Psoas muscle (tissue), 8 donors: ENCODE measurements around the gene LMNTD2. TPM values are rescaled to one million over a fixed set of nuclear protein-coding genes. Genes with fewer than 3 reads are reported as not detected.

ENCODE experiments used
- ATAC-seq, 4 donors: fragments of 200-7000 bp; cut with Tn5 transposase; one replicate each; pipeline ENCODE4 v1.9.1; 2020; ENCODE audit warnings: moderate library complexity in 3 of 4, mild to moderate bottlenecking in 2 of 4
- DNase-seq, 2 donors: peaks; one replicate each; pipeline ENCODE4 v3.0.0-alpha.2; 2020
- H3K27ac ChIP-seq: fragments of 200-600 bp; one replicate; pipeline ENCODE4 v1.8.0; 2022
- H3K27me3 ChIP-seq, 3 donors: fragments of 200-600 bp in 1 of 3; one replicate each; pipeline versions ENCODE4 v1.6.1 to v1.8.0; 2013 to 2022; ENCODE audit warnings: low read length in 2 of 3, mild to moderate bottlenecking in 2 of 3, moderate library complexity in 1 of 3; ENCODE audit not compliant: insufficient read depth in 3 of 3
- H3K36me3 ChIP-seq, 2 donors: fragments of 200-600 bp in 1 of 2; one replicate each; pipeline versions ENCODE4 v1.6.1 to v1.8.0; 2013 to 2022; ENCODE audit warnings: low read depth in 1 of 2, mild to moderate bottlenecking in 1 of 2, moderate library complexity in 1 of 2; ENCODE audit not compliant: insufficient read depth in 1 of 2
- H3K4me1 ChIP-seq: fragments of 200-600 bp; one replicate; pipeline ENCODE4 v1.8.0; 2022
- H3K4me3 ChIP-seq: fragments of 200-600 bp; one replicate; pipeline ENCODE4 v1.8.0; 2022; ENCODE audit warnings: mild to moderate bottlenecking
- H3K9me3 ChIP-seq: fragments of 200-600 bp; one replicate; pipeline ENCODE4 v1.8.0; 2022
- WGBS, 3 donors: extraction: QIAGEN DNeasy Blood & Tissue Kit; methylation state at CpG; one replicate each; pipeline versions ENCODE4 v1.1.6 to v1.1.7; 2013; 5-methylcytosine and 5-hydroxymethylcytosine counted together
- intact Hi-C, 2 donors: fragments of 100-400 bp; cut with DNase I; formaldehyde crosslinking; loops; one replicate each; pipeline versions ENCODE4 v1.11.0 to v1.14.2; 2022
- polyA plus RNA-seq, 3 donors: library from polyadenylated mRNA; stranded (reverse); fragments of 200-250 nt; gene quantifications; one replicate each; pipeline ENCODE4 v1.2.3, GENCODE V29; 2013
- total RNA-seq, 4 donors: library from RNA; stranded (reverse); fragmentation: NEBNext Ultra II Directional in 2 of 4; extraction: Animal tissue kit (Norgen Biotek cat#: 25700) in 2 of 4; gene quantifications; one replicate each; pipeline versions ENCODE4 v1.2.1 to v1.2.4, GENCODE V29; 2021 to 2023
- TF ChIP-seq, protein P1 (sequence below): fragments of 200-600 bp; IDR thresholded peaks from one replicate; pipeline ENCODE4 v1.8.0; 2022; ENCODE audit warnings: antibody characterized with exemption
- donor health status: healthy with polysubstance abuse.
- donor health status: DM: no; HTN: no; CAD: no; lungs with moderate emphysema.
- donor health status: Bipolar disorder and iron deficiency.
- donor health status: healthy.
- donor health status: DM: yes; HTN: yes; CAD: no.
- donor health status: DM: no; HTN: no; CAD: no.
- donor health status: DM: no; HTN: no; CAD: no.
- donor health status: DM: yes; HTN: yes; CAD: no.

LMNTD2 gene
- total and polyA plus RNA-seq, 7 donors, result 0.04 to 0.27 (median 0.12) TPM; not detected in 2

DNA sequence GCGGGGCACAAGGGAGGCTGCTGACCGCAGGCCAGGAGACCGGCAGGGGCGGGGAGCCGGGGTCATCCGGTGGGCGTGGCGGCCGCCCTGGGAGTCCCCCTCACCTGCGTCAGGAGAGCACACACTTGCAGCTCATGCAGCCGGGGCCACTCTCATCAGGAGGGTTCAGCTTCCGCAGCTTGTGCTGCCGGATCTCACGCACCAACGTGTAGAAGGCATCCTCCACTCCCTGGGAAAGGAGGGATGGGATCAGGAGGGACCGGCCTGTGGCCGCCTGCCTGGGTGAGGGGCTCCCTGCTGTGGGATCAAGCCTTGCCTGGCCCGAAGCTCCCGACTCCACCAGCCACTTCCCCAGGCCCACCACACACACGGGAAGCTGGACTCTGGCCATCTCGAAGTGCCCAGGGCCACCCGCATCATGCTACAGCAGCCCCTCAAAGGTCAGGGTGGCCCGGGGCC, 28.0 kb downstream of the LMNTD2 start:
- Histone ChIP-seq H3K4me1 (peaks cover 40% of the 10 kb centered on the region), H3K9me3 (no peaks in the 10 kb centered on the region), H3K27me3 (peaks cover 0 to 7% (median 0%) of the 10 kb centered on the region in 3 donors), H3K27ac (no peak overlapping the region), H3K36me3 (peaks cover 0 to 29% of the 10 kb centered on the region in 2 donors), H3K4me3 (no peak overlapping the region)
- WGBS, 3 donors, result 74 to 84% (median 82%) methylated on average over 22 to 23 of the region's 23 CpGs
- ATAC-seq (no peak), DNase-seq (peak in 1 of 2 donors; percentile 52)
- TF ChIP-seq, protein P1, sequence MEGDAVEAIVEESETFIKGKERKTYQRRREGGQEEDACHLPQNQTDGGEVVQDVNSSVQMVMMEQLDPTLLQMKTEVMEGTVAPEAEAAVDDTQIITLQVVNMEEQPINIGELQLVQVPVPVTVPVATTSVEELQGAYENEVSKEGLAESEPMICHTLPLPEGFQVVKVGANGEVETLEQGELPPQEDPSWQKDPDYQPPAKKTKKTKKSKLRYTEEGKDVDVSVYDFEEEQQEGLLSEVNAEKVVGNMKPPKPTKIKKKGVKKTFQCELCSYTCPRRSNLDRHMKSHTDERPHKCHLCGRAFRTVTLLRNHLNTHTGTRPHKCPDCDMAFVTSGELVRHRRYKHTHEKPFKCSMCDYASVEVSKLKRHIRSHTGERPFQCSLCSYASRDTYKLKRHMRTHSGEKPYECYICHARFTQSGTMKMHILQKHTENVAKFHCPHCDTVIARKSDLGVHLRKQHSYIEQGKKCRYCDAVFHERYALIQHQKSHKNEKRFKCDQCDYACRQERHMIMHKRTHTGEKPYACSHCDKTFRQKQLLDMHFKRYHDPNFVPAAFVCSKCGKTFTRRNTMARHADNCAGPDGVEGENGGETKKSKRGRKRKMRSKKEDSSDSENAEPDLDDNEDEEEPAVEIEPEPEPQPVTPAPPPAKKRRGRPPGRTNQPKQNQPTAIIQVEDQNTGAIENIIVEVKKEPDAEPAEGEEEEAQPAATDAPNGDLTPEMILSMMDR, result no peak
- intact Hi-C loops, result no loop called here

DNA sequence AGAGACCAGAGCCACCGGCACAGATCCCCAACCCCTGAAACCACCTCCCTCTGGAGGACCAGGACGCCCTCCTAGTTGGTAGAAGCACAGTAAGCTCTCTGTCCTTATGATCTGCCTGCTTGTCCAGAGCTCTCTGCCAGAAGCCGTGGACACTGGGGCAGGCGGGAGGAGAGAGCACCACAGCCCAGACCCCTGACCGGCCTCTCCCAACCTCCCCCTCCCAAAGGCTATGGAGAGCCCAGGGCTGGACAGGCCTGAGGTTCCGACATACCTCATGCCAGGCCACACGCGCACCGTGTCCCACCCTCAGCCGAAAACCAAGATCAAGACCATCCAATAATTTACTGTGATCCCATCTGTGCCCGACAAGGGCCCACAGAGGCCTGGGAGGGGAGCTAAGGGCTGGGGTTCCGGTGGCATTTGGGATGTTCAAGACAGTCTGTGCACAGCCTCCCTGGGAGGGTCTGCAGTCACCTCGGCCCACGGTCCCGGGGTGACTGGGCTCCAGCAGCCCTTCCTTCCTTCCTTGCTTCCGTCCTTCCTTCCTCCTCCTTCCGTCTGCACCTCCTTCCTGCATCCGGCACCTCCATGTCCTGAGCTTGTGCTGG, 28.5 kb downstream of the LMNTD2 start:
- TF ChIP-seq, protein P1, result no peak
- H3K27me3 ChIP-seq, result peaks cover 0 to 1% (median 0%) of the 10 kb centered on the region in 3 donors
- peaks cover 0 to 29% of the 10 kb centered on the region in 2 donors for H3K36me3 ChIP-seq
- intact Hi-C loops, result no loop called here
- DNase-seq (peak in 1 of 2 donors; percentile 44), ATAC-seq (no peak)
- 78 to 81% (median 80%) methylated on average over 18 of the region's 18 CpGs for WGBS, 3 donors
- H3K4me3 ChIP-seq, result no peak overlapping the region
- H3K4me1 ChIP-seq, result peaks cover 35% of the 10 kb centered on the region
- no peak overlapping the region for H3K27ac ChIP-seq
- no peaks in the 10 kb centered on the region for H3K9me3 ChIP-seq

DNA sequence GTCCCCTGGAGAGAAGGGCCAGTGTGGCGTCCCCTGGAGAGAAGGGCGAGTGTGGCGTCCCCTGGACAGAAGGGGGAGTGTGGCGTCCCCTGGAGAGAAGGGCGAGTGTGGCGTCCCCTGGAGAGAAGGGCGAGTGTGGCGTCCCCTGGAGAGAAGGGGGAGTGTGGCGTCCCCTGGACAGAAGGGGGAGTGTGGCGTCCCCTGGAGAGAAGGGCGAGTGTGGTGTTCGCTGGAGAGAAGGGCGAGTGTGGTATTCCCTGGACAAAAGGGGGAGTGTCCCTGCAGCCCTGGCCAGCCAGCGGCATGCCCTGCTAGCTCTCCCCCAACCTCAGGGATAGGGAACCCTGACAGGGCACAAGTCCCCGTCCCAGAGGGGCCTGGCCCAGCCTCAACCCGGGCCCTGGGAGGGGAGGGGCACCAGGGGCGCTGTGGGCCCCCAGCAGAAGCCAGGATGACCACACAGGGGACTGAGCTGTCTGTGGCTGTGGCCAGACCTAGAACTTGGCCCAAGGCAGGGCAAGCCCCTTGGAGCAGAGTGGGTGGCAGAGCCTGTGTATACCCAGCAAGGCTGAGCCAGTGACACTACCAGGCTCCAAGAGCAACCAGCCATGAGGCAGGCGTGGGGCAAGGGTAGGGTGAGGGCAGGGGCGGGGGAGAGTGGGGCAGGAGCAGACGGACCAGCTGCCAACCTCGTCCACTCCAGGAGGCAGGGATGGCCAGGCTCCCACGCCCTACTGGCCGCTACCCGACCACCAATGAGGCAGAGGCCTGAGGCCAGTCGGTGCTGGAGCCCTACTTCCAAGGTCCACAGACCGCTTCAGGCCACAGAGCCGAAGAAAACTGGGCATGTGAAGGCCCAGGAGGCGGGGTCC, 29.3 kb downstream of the LMNTD2 start:
- H3K4me1 ChIP-seq, result peaks cover 32% of the 10 kb centered on the region
- 83 to 88% (median 86%) methylated on average over 23 to 28 of the region's 28 CpGs for WGBS, 3 donors
- TF ChIP-seq, protein P1, result no peak

DNA sequence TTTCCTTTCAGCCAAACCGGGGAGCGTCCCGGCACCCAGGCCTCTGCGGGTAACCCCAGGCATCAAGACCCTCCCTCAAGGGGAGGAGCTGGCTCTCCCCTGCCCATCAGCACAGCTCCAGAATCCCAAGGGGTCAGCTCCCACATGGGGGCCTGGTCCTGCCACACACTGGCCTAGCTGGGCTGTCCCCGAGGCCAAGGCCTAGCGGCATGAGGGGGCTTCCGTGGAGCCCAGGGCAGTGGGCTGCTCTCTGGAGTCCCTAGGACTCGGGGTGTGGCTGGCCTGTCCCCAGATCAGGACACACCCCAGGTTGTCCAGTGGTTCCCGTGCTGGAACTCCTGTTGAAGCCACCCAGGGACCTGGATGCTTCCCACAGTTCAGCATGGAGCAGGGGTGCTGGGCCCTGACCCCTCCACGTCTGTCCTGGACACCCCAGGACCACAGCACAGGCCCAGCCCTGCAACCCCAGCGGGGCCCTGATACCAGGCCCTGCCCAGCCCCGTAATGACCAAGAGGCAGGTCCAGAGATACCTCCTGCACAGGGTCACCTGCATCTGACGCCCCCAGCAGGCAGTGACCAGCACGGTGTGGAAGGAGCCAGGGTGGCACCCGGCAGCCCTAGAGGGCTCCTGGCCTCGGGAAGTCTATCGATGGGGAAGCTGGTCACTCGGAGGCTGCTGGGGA, 30.7 kb downstream of the LMNTD2 start:
- TF ChIP-seq, protein P1, result no peak
- WGBS, 3 donors, result 82 to 83% (median 83%) methylated on average over 18 of the region's 18 CpGs
- peaks cover 0 to 29% of the 10 kb centered on the region in 2 donors for H3K36me3 ChIP-seq
- H3K27me3 ChIP-seq, result no peaks in the 10 kb centered on the region
- DNase-seq, result peak in 1 of 2 donors; percentile 49
- no peaks in the 10 kb centered on the region for H3K9me3 ChIP-seq
- intact Hi-C loops, result no loop called here
- ATAC-seq, result no peak
- no peak overlapping the region for H3K4me3 ChIP-seq
- peaks cover 28% of the 10 kb centered on the region for H3K4me1 ChIP-seq
- no peak overlapping the region for H3K27ac ChIP-seq

More for the DNA sequence above, 29.3 kb downstream of the LMNTD2 start:
- peaks cover 0 to 29% of the 10 kb centered on the region in 2 donors for H3K36me3 ChIP-seq
- intact Hi-C loops, result no loop called here
- H3K27me3 ChIP-seq, result no peaks in the 10 kb centered on the region
- H3K27ac ChIP-seq, result no peak overlapping the region
- ATAC-seq (no peak), DNase-seq (no peak)
- no peaks in the 10 kb centered on the region for H3K9me3 ChIP-seq
- no peak overlapping the region for H3K4me3 ChIP-seq
